ENCODE results near the gene C5orf63. TPM values are rescaled to one million over a fixed set of nuclear protein-coding genes. Genes with fewer than 3 reads are reported as not detected.

C5orf63 gene
- total RNA-seq, 6 experiments from 2014 or later = 1.9 to 6.2 (median 3.7) TPM

- H3K27me3 ChIP-seq = no peaks in the 10 kb centered on the region
- TF ChIP-seq CTCF (IDR thresholded peaks at IDR 0.05) = no peak
- no peak for TF ChIP-seq POLR2A (IDR thresholded peaks at IDR 0.05)
- WGBS (ENCODE audit: insufficient coverage, low coverage, low lambda C conversion rate, missing lambda C conversion rate) = 62% methylated on average over 5 of the region's 5 CpGs
- DNase-seq (no peak), ATAC-seq (no peak)
- no peaks in the 10 kb centered on the region for H3K9me3 ChIP-seq
- intact Hi-C loops (cut with DNase I) = no loop called here
- no peaks in the 10 kb centered on the region for H3K36me3 ChIP-seq
- no peak overlapping the region for H3K4me3 ChIP-seq
- H3K4me1 ChIP-seq = no peaks in the 10 kb centered on the region
- H3K27ac ChIP-seq = no peak overlapping the region
These were observed 12.5 kb upstream of the C5orf63 start for GRCh38 chr5:127085796-127086195.

GRCh38 chr5:127085371-127085770, 12.1 kb upstream of the C5orf63 start:
- 49% methylated on average over 2 of the region's 2 CpGs for WGBS (ENCODE audit: insufficient coverage, low coverage, low lambda C conversion rate, missing lambda C conversion rate)
- H3K4me1 ChIP-seq = no peaks in the 10 kb centered on the region

GRCh38 chr5:127084656-127085055, 11.4 kb upstream of the C5orf63 start:
- Histone ChIP-seq H3K36me3 (no peaks in the 10 kb centered on the region), H3K9me3 (no peaks in the 10 kb centered on the region), H3K27ac (no peak overlapping the region), H3K4me3 (no peak overlapping the region), H3K27me3 (no peaks in the 10 kb centered on the region), H3K4me1 (no peaks in the 10 kb centered on the region)
- intact Hi-C loops (cut with DNase I) = no loop called here
- WGBS (ENCODE audit: insufficient coverage, low coverage, low lambda C conversion rate, missing lambda C conversion rate) = 75% methylated on average over 2 of the region's 3 CpGs
- DNase-seq (no peak), ATAC-seq (no peak)
- TF ChIP-seq POLR2A (IDR thresholded peaks at IDR 0.05) (no peak), CTCF (IDR thresholded peaks at IDR 0.05) (no peak)

More at GRCh38 chr5:127085371-127085770, 12.1 kb upstream of the C5orf63 start:
- Histone ChIP-seq H3K27ac (no peak overlapping the region), H3K36me3 (no peaks in the 10 kb centered on the region), H3K4me3 (no peak overlapping the region), H3K9me3 (no peaks in the 10 kb centered on the region), H3K27me3 (no peaks in the 10 kb centered on the region)
- TF ChIP-seq POLR2A (IDR thresholded peaks at IDR 0.05) = no peak
- no peak for TF ChIP-seq CTCF (IDR thresholded peaks at IDR 0.05)
- DNase-seq = no peak
- no peak for ATAC-seq
- intact Hi-C loops (cut with DNase I) = no loop called here

- no peaks in the 10 kb centered on the region for H3K27me3 ChIP-seq
- no peaks in the 10 kb centered on the region for H3K36me3 ChIP-seq
- 100% methylated on average over 1 of the region's 2 CpGs for WGBS (ENCODE audit: insufficient coverage, low coverage, low lambda C conversion rate, missing lambda C conversion rate)
- DNase-seq = no peak
- H3K4me3 ChIP-seq = no peak overlapping the region
- no peak for ATAC-seq
- TF ChIP-seq POLR2A (IDR thresholded peaks at IDR 0.05) (no peak), CTCF (IDR thresholded peaks at IDR 0.05) (no peak)
- H3K4me1 ChIP-seq = no peaks in the 10 kb centered on the region
- H3K27ac ChIP-seq = no peak overlapping the region
- no peaks in the 10 kb centered on the region for H3K9me3 ChIP-seq
- intact Hi-C loops (cut with DNase I) = no loop called here
These were observed 10.4 kb upstream of the C5orf63 start for GRCh38 chr5:127083711-127084110.

- no peak for TF ChIP-seq POLR2A (IDR thresholded peaks at IDR 0.05)
- no peak for TF ChIP-seq CTCF (IDR thresholded peaks at IDR 0.05)
- 34% methylated on average over 9 of the region's 9 CpGs for WGBS (ENCODE audit: insufficient coverage, low coverage, low lambda C conversion rate, missing lambda C conversion rate)
- H3K4me3 ChIP-seq = no peak overlapping the region
- ATAC-seq (no peak), DNase-seq (no peak)
- H3K27ac ChIP-seq = no peak overlapping the region
- no peaks in the 10 kb centered on the region for H3K27me3 ChIP-seq
- intact Hi-C loops (cut with DNase I) = no loop called here
- H3K4me1 ChIP-seq = no peaks in the 10 kb centered on the region
- H3K36me3 ChIP-seq = no peaks in the 10 kb centered on the region
- no peaks in the 10 kb centered on the region for H3K9me3 ChIP-seq
These were observed 6.7 kb upstream of the C5orf63 start for GRCh38 chr5:127079994-127080491.

All from right lobe of liver (tissue), 6 donors.